ENCODE results near the gene LAMA5.

The LAMA5 gene

GRCh38 chr20:62330576-62331317 lies 36.4 kb downstream of the LAMA5 start:
- no peak for DNase-seq (ENCODE audit: low read depth in 2 of 2)

- no peak for DNase-seq (ENCODE audit: low read depth in 2 of 2)
Observed at GRCh38 chr20:62329389-62330377, 37.4 kb downstream of the LAMA5 start.

- DNase-seq (ENCODE audit: low read depth in 2 of 2): no peak
Observed at GRCh38 chr20:62328684-62329388, 38.3 kb downstream of the LAMA5 start.

- no peak for DNase-seq (ENCODE audit: low read depth in 2 of 2)
Observed at GRCh38 chr20:62327726-62328495, 39.2 kb downstream of the LAMA5 start.

DNA sequence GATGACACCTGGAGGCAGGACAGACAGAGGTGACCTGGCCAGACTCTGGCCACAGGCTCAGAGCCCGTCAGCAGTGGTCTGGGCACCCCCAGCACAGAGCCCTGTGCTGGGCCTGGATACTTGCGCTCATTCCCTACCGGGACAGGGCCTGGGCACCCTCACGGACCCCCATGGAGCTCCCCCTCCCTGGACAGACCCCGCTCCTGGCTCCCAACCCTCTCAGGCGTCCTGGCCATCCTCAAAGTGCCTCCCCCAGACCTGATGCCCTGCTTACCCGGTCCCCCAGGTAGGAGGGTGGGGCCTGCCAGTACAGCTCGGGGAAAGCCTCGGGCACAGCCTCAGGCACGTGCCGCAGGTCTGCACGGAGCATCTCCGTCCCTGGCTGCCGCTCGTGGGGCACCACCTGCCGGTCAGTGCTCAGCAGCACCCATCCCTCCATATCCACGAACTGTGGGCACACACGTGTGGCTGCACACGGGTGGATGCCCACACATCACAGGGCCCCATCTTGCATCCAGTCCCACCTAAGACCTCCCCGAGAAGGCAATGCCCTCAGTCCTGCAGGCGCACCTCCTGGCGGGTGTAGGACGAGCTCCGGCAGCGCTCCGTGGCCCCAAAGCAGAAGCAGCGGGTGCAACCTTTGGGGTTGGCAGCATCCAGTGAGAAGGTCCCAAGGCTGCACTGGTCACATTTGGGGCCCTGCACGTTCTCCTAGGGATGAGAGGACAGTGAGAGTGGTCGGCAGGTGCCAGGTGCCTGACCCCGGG lies 40.0 kb downstream of the LAMA5 start:
- DNase-seq (ENCODE audit: low read depth in 2 of 2): no peak

GRCh38 chr20:62326559-62326958 lies 40.6 kb downstream of the LAMA5 start:
- no peak for DNase-seq (ENCODE audit: low read depth in 2 of 2)

- DNase-seq (ENCODE audit: low read depth in 2 of 2): no peak
Observed at GRCh38 chr20:62325172-62325905, 41.8 kb downstream of the LAMA5 start.

DNA sequence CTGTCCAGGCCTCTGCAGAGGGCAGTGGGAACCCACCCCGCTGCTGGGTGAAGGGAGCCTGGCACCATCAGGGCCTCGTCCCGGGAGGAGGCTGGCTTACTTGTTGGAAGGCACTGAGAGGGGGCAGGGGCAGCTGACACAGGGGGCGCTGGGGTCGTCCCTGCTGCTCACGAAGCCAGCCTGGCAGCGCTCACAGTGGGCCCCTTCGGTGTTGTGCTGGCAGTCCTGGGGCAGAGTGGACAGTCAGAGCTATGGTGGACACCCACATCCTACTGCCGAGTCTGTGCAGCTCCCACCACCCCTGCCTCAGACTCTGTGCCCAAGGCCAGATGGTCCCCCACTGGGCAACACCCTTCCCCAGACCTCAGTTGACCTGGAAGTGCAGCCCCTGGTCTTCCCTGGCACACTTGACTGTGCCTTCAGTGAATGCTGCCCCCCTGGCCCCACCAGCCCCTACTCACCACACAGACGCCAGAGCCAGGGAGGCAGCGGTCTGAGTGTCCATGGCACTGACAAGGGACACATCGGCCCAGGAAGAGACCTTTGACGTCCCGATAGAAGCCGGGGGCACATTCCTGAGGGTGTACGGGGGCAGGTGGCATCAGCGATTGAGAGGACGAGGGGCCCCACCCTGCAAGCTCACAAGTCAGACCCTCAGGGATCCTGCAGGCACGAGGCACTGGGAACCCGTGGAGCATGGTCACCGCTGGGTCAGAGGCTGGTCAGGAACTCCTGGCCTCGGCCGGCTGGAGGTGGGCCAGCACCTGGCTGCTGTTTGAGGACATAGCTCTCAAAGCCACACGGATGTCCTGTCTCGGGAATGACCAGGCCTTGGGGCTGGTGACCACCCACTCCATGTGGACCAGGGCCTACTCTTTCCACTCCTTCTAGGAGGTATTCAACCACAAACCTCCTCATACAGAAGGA lies 42.9 kb downstream of the LAMA5 start:
- DNase-seq (ENCODE audit: low read depth in 2 of 2): no peak

DNA sequence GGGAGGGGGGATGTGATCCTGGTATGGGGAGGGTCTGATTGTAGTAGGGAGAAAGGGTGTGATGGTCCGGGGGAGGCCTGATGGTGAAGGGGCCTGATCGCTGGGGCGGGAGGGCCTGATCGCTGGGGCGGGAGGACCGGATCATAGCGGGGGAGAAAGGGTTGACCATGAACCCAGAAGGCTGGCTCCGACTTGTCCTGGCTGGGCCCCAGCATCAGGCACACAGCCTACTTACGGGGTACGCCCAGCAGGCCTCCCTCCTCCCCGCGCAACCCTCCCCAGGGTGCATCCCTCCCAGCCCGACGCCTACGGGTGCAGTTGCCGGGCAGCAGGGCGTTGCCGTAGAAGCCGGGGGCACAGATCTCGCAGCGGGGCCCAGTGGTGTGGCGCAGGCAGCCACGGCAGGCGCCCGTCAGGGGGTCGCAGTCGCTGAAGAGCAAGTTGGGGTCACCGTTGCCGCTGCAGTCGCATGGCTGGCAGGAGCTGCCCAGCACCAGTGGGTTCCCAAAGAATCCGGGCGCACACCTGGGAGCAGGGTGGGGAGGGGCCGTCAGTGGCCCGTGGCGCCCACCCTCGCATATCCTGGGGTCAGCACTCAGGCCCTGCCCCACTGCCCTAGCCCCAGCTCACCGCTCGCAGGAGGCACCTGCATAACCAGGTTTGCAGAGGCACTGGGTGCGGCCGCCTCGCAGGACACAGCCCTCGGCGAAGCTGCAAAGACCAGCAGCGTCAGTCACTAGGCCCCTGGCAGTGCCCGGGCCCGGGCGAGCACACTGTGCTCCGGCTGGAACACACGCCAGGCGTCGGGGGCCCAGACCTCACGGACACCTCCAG lies 43.7 kb downstream of the LAMA5 start:
- DNase-seq (ENCODE audit: low read depth in 2 of 2): no peak

GRCh38 chr20:62322492-62323041 lies 44.5 kb downstream of the LAMA5 start:
- DNase-seq (ENCODE audit: low read depth in 2 of 2): no peak

GRCh38 chr20:62321975-62322374 lies 45.1 kb downstream of the LAMA5 start:
- no peak for DNase-seq (ENCODE audit: low read depth in 2 of 2)

- no peak for DNase-seq (ENCODE audit: low read depth in 2 of 2)
Observed at GRCh38 chr20:62321521-62321948, 45.6 kb downstream of the LAMA5 start.

DNA sequence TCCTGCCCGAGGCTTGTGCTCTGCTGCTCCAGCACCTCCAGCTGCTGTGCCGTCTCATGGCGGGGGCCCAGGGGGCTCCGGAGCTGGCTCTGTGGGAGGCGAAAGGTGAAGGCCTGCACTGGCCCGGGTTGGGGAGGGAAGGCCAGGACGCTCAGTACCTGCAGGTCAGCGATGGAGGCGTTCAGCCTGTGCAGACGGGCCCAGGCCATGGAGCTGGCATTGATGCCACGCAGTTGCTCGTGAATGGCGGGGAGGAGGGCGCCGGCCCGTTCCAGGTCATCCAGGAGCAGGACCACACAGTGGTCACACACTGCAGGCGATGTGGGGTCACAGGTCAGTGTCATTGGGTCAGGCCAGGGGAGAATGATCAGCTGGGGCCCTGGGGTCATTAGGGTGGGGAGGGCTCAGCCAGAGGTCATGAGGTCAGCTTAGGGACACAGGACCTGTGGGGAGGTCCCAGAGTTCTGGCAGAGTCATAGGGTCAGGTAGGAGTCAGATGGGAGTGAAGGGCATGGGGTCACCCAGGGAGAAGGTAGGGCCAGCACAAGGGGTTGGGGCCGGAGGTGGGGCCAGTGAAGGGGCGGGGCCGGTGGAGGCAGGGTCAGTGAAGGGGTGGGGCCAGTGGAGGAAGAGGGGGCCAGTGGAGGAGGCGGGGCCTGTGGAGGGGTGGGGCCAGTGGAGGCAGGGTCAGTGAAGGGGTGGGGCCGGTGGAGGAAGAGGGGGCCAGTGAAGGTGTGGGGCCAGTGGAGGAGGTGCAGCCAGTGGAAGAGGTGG lies 46.3 kb downstream of the LAMA5 start:
- no peak for DNase-seq (ENCODE audit: low read depth in 2 of 2)

- DNase-seq (ENCODE audit: low read depth in 2 of 2): no peak
Observed at GRCh38 chr20:62319346-62319909, 47.7 kb downstream of the LAMA5 start.

DNA sequence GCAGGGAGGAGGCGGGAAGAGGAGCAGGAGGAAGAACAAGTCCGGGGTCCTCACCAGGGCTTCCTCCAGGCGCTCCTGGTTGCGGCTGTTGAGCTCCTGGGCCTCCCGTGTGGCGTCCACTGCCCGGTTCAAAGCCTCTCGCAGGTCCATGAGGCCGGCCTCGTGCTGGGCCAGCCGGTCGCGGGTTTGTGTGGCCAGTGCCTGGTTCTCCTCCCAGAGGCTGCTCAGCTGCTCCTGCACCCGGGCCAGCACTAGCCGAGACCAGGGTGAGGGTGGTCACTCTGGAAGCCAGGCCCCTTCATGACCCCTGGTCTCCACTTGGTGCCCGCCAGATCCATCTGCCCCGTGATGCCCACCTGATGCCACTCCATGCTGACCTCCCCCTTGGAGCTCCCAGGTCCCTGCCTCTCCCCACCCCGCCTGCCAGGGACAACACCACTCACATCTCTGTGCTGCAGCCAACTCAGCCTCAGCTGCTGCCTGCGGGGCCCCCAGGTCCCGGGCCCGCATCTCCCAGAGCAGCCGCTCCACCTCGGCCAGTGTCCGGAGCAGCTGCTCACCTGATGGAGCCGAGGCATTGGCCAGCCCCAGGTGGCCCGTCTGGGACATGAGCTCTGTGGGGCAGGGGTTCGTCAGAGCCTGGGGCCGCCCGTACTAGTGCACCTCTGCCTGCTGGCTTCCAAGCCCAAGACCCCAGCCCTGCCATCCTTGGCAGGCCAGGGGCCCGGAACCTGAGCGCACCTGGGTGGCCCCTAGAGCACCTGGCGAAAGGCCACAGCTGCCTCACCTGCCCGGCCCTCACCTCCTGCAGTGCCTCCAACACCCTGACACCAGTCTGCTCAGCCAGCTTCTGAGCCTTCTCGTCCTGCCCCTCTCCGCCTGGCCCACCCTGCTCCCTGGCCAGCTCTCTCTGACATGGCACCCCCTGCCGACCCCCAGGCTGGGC lies 48.4 kb downstream of the LAMA5 start:
- DNase-seq (ENCODE audit: low read depth in 2 of 2): no peak
